Naive thymus-derived CD8-positive, alpha-beta T cell (primary cell): Measurements from ENCODE around the gene QSOX2. TPM values are rescaled to one million over a fixed set of nuclear protein-coding genes. Genes with fewer than 3 reads are reported as not detected.

ENCODE experiments used
- ATAC-seq, 2 donors: fragments of 150-1000 bp; cut with Tn5 transposase in 1 of 2; sonication (Bioruptor Pico), chemical (Tn5 transposase) in 1 of 2; 1 replicate in 1 of 2; 2 replicates in 1 of 2; pipeline ENCODE4 v1.10.0; 2021; ENCODE audit warnings: mild to moderate bottlenecking in 2 of 2, moderate library complexity in 2 of 2
- POLR2A ChIA-PET: fragments of 350-600 bp; sonication (Branson Sonifier 250); formaldehyde crosslinking; loops from one replicate; lab custom pipeline; 2021; ENCODE audit warnings: antibody characterized with exemption; lab: Charles Lee
- DNase-seq, 10 donors: peaks; one replicate each; pipeline versions ENCODE4 v3.0.0 to v3.0.0-alpha.2; 2020 to 2022
- H3K27ac Mint-ChIP-seq, 10 donors: one replicate each; pipeline ENCODE4 v1.8.0; 2020 to 2022; ENCODE audit warnings: mild to moderate bottlenecking in 10 of 10, mixed read lengths in 10 of 10, moderate library complexity in 4 of 10, inconsistent platforms in 1 of 10
- H3K27me3 Mint-ChIP-seq, 5 donors: one replicate each; pipeline ENCODE4 v1.8.0; 2021 to 2022; ENCODE audit warnings: mixed read lengths in 5 of 5
- H3K36me3 Mint-ChIP-seq, 3 donors: one replicate each; pipeline ENCODE4 v1.8.0; 2020 to 2022; ENCODE audit warnings: mixed read lengths in 3 of 3, mild to moderate bottlenecking in 2 of 3, inconsistent platforms in 1 of 3
- H3K4me1 Mint-ChIP-seq, 4 donors: one replicate each; pipeline ENCODE4 v1.8.0; 2021 to 2022; ENCODE audit warnings: mixed read lengths in 4 of 4
- H3K4me3 Mint-ChIP-seq, 10 donors: one replicate each; pipeline ENCODE4 v1.8.0; 2020 to 2022; ENCODE audit warnings: mild to moderate bottlenecking in 10 of 10, mixed read lengths in 10 of 10, moderate library complexity in 6 of 10, inconsistent platforms in 1 of 10
- H3K9me3 Mint-ChIP-seq, 9 donors: one replicate each; pipeline ENCODE4 v1.8.0; 2020 to 2022; ENCODE audit warnings: mixed read lengths in 9 of 9, mild to moderate bottlenecking in 3 of 9, inconsistent platforms in 1 of 9, moderate library complexity in 1 of 9
- polyA plus RNA-seq, 3 donors: library from polyadenylated mRNA; unstranded; fragments of 300-500 nt; fragmentation: Illumina TruSeq; gene quantifications; one replicate each; pipeline ENCODE4 v1.2.3, GENCODE V29; 2021
- total RNA-seq, 8 experiments: library from RNA in 2 of 8; stranded (reverse) in 2 of 8; gene quantifications; one replicate each; pipeline ENCODE4 v1.2.3 and lab custom pipeline; 2021 to 2026

Gene QSOX2
- total and polyA plus RNA-seq, 5 experiments from 2014 or later: 0.50 to 15.9 (median 0.86) TPM

DNA sequence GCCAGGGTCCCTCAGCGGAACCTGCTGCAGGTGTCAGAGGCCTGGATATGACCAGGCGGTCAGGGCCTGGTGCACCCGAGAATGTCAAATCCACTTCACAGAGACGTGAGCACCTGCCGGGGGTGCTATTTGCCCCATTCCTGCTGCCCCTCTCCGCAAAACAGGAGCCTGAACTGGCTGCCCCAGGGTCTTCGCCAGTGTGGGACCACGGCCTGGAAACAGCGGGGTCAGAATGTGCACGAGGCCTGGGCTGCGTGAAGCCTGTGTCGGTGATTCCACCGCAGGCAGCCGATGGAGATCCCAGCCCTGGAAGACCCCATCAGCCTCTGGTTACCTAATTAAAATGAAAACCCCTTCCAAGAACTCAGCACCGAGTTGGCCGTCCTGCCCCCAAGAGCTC is 85.8 kb downstream of the QSOX2 start:
- Mint-ChIP-seq H3K4me1 (peaks cover 0 to 2% (median 0%) of the 10 kb centered on the region in 4 donors), H3K36me3 (peaks cover 0 to 4% (median 3%) of the 10 kb centered on the region in 3 donors), H3K27ac (no peak overlapping the region), H3K27me3 (peaks cover 3 to 10% (median 6%) of the 10 kb centered on the region in 5 donors), H3K4me3 (no peak overlapping the region), H3K9me3 (peaks cover 0 to 9% (median 3%) of the 10 kb centered on the region in 9 donors)
- ATAC-seq: no peak
- no peak for DNase-seq
- POLR2A ChIA-PET: no interaction called here

DNA sequence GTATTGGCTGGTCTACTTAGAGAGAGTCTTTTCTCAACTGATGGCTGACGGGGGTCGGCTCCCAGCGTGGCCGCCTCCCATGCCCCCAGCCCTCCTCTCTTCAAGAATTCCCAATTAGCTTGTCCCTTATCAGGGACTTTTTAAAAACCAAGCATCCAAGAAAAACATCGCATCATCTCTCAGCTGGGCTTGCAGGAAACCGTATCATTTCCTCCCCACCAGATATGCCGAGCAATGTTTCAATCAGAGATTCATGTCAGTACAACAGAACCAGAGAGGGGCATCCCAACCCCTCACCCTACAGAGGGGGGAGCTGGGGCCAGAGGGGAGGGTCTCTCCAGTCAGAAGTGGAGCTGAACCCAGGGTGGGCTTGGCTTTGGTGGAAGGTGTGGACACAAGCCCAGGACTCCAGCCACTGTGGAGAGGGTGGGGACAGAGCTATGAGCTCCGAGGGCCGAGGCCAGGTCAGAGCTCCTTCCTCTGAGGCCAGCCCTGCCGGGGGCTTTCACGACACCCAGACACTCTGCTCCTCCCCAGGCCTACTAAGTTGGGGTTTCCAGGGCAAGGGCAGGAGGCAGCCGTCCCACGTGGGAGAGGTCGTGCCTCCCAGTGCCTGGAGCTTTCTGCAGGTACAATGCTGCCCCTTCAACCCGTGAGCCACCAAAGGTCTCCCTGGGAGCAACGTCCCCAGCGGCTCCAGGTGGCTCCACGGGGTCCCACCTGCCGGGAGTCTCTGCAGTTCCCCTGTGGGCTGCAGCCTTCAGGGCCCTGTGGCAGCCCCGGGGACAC is 87.9 kb downstream of the QSOX2 start:
- H3K4me1 Mint-ChIP-seq: peaks cover 0 to 2% (median 0%) of the 10 kb centered on the region in 4 donors

More for the DNA sequence above, 87.9 kb downstream of the QSOX2 start:
- peaks cover 2 to 12% (median 6%) of the 10 kb centered on the region in 5 donors for H3K27me3 Mint-ChIP-seq
- POLR2A ChIA-PET: no interaction called here
- no peak overlapping the region for H3K27ac Mint-ChIP-seq
- H3K9me3 Mint-ChIP-seq: peaks cover 0 to under 1% (median 0%) of the 10 kb centered on the region in 9 donors
- H3K4me3 Mint-ChIP-seq: no peak overlapping the region
- no peak for ATAC-seq
- DNase-seq: no peak
- H3K36me3 Mint-ChIP-seq: no peaks in the 10 kb centered on the region

Other genes with a start within 250 kb of the QSOX2 start
- gene NACC2, start 150.5 kb downstream of the QSOX2 start, total RNA-seq: 10 to 100 TPM in 1 of 2 experiments, 1 to 10 TPM in 1; 9.5 to 10.4 TPM
- gene NACC2, start 150.5 kb downstream of the QSOX2 start, polyA plus RNA-seq: 1 to 10 TPM; 1.0 to 1.3 (median 1.3) TPM
- gene TMEM250, start 126.9 kb downstream of the QSOX2 start, total RNA-seq: 10 to 100 TPM; 38.1 to 38.2 TPM
- gene TMEM250, start 126.9 kb downstream of the QSOX2 start, polyA plus RNA-seq: 10 to 100 TPM; 39.1 to 51.7 (median 40.3) TPM
- gene LHX3, start 40.7 kb downstream of the QSOX2 start, total RNA-seq: not detected
- gene LHX3, start 40.7 kb downstream of the QSOX2 start, polyA plus RNA-seq: not detected
- not detected for gene CCDC187, start 58.3 kb upstream of the QSOX2 start, total RNA-seq
- not detected for gene CCDC187, start 58.3 kb upstream of the QSOX2 start, polyA plus RNA-seq
- 10 to 100 TPM; 10.0 to 11.6 TPM for gene GPSM1, start 81.7 kb upstream of the QSOX2 start, total RNA-seq
- under 1 TPM; 0.50 to 0.98 (median 0.82) TPM for gene GPSM1, start 81.7 kb upstream of the QSOX2 start, polyA plus RNA-seq
- gene DNLZ, start 117.9 kb upstream of the QSOX2 start, total RNA-seq: 10 to 100 TPM; 32.8 to 33.3 TPM
- gene DNLZ, start 117.9 kb upstream of the QSOX2 start, polyA plus RNA-seq: 10 to 100 TPM; 51.6 to 58.1 (median 52.9) TPM
- under 1 TPM; 0.70 to 0.85 TPM for gene CARD9, start 127.9 kb upstream of the QSOX2 start, total RNA-seq
- under 1 TPM; 0.08 to 0.21 (median 0.12) TPM for gene CARD9, start 127.9 kb upstream of the QSOX2 start, polyA plus RNA-seq
- gene SNAPC4, start 154.4 kb upstream of the QSOX2 start, total RNA-seq: 10 to 100 TPM; 13.7 to 15.6 TPM
- gene SNAPC4, start 154.4 kb upstream of the QSOX2 start, polyA plus RNA-seq: 1 to 10 TPM in 2 of 3 donors, under 1 TPM in 1; 0.90 to 2.0 (median 1.3) TPM
- gene ENTR1, start 164.8 kb upstream of the QSOX2 start, total RNA-seq: 10 to 100 TPM; 88.1 to 96.0 TPM
- 10 to 100 TPM in 2 of 3 donors, 1 to 10 TPM in 1; 9.7 to 16.8 (median 11.4) TPM for gene ENTR1, start 164.8 kb upstream of the QSOX2 start, polyA plus RNA-seq
- 10 to 100 TPM; 67.8 to 73.2 TPM for gene PMPCA, start 164.8 kb upstream of the QSOX2 start, total RNA-seq
- 10 to 100 TPM; 37.0 to 47.0 (median 42.1) TPM for gene PMPCA, start 164.8 kb upstream of the QSOX2 start, polyA plus RNA-seq
- 10 to 100 TPM; 26.4 to 27.3 TPM for gene INPP5E, start 194.0 kb upstream of the QSOX2 start, total RNA-seq
- 1 to 10 TPM in 2 of 3 donors, under 1 TPM in 1; 0.90 to 4.4 (median 2.1) TPM for gene INPP5E, start 194.0 kb upstream of the QSOX2 start, polyA plus RNA-seq
- gene SEC16A, start 237.2 kb upstream of the QSOX2 start, total RNA-seq: 10 to 100 TPM; 83.4 to 84.8 TPM
- 10 to 100 TPM; 14.2 to 35.8 (median 26.2) TPM for gene SEC16A, start 237.2 kb upstream of the QSOX2 start, polyA plus RNA-seq